ENCODE results near the gene NXNL1.

- TF ChIP-seq CTCF (CRISPR knock-in tag; IDR thresholded peaks at IDR 0.05) (no peak), ELF1 (CRISPR knock-in tag; IDR thresholded peaks at IDR 0.05) (no peak), ZNF138 (CRISPR knock-in tag; IDR thresholded peaks at IDR 0.05; ENCODE audit: low read depth) (no peak), KMT2A (CRISPR knock-in tag; IDR thresholded peaks at IDR 0.05) (no peak), HOMEZ (CRISPR knock-in tag; IDR thresholded peaks at IDR 0.05; ENCODE audit: low read depth) (no peak), STAT5B (CRISPR knock-in tag; IDR thresholded peaks at IDR 0.05) (no peak), ZNF225 (CRISPR knock-in tag; IDR thresholded peaks at IDR 0.05) (no peak), DMAP1 (CRISPR knock-in tag; IDR thresholded peaks at IDR 0.05) (no peak)
These were observed 30.6 kb upstream of the NXNL1 start for GRCh38 chr19:17491287-17491686.

Data from HepG2 (cell line).